GM21825 (cell line): ENCODE results near the gene RLF.

ENCODE experiments used
- ATAC-seq: cut with Tn5 transposase; IDR thresholded peaks from one replicate; pipeline ENCODE4 v1.9.1; 2021; ENCODE audit warnings: mild to moderate bottlenecking, moderate library complexity; ENCODE audit not compliant: unreplicated experiment

The RLF gene

DNA sequence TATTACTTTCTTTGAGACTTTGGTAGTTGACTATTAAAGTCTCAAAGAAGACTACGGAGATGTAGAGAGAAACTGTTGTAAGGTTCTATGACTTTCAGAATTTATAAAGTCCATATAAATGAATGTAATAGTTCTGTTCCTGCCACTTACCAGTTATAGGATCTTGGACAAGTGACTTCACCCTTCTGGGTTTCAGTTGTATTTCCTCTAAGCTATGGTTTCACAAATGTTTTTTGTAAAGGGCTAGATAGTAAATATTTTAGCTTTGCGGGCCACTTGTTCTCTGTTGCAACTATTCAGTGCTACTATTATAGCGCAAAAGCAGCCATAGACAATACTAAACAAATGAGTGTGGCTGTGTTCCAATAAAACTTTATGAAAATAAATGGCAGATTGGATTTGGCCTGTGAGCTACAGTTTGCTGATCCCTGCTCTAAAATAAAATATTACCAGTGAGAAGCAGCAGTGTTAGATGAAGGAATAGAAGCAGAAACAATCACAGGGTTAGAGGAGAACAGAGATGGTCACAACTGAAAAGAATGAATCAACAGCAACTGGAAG lies 111.5 kb downstream of the RLF start:
- ATAC-seq: no peak

DNA sequence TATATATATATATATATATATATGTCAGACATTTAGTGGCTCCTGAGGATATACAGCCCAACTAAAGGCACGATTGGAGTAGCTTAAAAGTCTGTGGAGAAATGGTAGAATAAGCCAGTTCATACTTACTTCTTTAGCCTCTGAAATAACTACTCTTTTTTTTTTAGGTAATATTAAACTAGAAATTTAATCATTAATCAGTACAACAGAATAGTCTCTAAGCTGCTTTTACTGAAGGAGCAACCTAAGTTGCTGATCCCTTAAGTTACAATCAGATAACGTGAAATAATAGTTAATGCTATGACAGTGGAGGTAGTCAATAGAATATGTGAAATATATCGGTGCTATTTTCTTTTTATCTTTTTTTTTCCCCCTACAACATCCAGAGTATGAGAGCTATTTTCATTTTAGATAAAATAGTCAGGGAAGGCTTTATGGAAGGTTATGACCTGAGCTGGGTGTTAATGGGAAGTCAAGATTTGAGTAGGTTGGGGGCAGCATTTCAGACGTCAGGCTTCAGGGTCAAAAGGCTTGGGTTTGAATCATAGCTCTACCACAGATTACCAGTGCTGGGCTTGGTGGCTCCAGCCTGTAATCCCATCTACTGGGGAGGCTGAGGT lies 112.5 kb downstream of the RLF start:
- no peak for ATAC-seq

DNA sequence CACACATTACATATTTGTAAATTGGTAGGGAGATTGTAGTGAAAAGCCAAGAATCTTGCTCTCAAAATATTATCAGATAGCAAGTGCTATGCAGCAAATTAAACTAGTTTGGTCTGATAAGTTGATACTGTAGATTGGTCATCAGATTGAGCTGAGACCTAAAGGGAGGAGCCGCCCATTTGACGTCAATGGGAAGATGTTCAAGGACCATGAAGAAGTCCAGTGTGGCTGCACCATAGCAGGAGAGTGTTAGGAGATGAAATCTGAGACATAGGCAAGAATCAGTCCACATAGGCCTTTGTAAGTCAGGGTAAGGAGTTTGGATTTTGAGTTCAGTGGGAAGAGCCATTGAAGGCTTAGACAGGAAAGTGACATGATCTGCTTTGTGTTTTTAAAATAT lies 113.1 kb downstream of the RLF start:
- no peak for ATAC-seq

DNA sequence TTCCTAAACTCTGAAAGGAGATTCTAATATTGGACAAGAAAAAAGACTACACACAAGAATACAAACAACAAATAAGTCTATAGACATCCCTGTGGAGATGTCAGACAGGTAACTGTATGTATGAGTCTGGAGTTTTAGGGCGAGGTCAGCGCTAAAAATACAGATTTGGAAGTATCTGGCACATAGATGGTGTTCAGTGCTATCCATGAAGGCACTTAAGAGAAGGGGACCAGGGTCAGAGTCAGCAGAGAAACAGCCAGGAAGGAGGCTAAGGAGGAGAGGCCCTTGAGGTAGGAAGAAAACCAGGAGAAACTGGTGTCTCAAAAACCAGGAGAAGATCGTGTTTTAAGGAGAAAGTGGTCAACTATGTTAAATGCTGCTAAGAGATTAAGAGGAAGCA lies 114.9 kb downstream of the RLF start:
- no peak for ATAC-seq

DNA sequence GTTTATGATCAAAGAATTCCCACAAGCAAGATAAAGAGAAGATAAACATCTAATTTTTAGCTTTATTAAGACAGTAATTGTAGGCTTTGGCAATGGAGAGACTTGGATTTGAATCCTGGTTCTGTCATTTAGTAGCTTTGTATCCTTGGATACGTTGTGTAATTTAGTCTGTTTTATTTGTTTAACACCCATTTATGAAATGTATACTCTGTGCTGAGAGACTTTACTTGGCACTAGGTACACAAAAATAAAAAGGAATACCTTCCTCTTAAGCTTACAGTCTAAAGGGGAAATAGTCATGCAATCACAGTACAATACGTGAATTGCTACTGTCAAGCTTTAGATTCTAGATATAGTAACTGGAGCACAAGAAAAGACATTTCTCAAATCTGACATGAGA lies 120.7 kb downstream of the RLF start:
- no peak for ATAC-seq
